ENCODE measurements around the gene C9orf152.

The C9orf152 gene

DNA sequence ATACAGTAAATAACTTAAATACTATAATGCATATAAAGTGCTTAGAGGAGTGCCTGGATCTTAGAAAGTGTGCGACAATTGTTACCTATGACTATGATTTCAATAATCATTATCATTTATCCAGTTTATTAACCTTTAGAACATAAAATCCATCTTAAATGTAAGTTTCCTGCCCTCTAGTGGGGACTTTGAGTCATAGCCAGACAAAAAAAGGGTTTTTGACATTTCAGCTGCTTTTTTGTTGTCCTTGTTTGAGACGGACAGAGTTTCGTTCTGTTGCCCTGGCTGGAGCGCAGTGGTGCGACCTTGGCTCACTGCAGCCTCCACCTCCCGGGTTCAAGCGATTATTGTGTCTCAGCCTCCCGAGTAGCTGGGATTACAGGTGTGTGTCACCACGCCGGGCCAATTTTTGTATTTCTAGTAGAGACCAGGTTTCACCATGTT is 9.7 kb upstream of the C9orf152 start:
- TF ChIP-seq, protein P1, sequence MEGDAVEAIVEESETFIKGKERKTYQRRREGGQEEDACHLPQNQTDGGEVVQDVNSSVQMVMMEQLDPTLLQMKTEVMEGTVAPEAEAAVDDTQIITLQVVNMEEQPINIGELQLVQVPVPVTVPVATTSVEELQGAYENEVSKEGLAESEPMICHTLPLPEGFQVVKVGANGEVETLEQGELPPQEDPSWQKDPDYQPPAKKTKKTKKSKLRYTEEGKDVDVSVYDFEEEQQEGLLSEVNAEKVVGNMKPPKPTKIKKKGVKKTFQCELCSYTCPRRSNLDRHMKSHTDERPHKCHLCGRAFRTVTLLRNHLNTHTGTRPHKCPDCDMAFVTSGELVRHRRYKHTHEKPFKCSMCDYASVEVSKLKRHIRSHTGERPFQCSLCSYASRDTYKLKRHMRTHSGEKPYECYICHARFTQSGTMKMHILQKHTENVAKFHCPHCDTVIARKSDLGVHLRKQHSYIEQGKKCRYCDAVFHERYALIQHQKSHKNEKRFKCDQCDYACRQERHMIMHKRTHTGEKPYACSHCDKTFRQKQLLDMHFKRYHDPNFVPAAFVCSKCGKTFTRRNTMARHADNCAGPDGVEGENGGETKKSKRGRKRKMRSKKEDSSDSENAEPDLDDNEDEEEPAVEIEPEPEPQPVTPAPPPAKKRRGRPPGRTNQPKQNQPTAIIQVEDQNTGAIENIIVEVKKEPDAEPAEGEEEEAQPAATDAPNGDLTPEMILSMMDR (IDR thresholded peaks at IDR 0.05; ENCODE audit: poor library complexity, severe bottlenecking): peak; percentile 83
- H3K27ac ChIP-seq (ENCODE audit: poor library complexity, severe bottlenecking): no peak overlapping the region
- no peaks in the 10 kb centered on the region for H3K36me3 ChIP-seq (ENCODE audit: low read depth)
- H3K9me3 ChIP-seq (ENCODE audit: severe bottlenecking): no peaks in the 10 kb centered on the region
- no peaks in the 10 kb centered on the region for H3K27me3 ChIP-seq (ENCODE audit: insufficient read depth, poor library complexity, severe bottlenecking)
- ATAC-seq (ENCODE audit: low read depth) (no peak), DNase-seq (ENCODE audit: low spot score) (no peak)
- no peaks in the 10 kb centered on the region for H3K4me1 ChIP-seq (ENCODE audit: insufficient read depth, poor library complexity, severe bottlenecking)
- no peak overlapping the region for H3K4me3 ChIP-seq (ENCODE audit: severe bottlenecking)

GRCh38 chr9:110214586-110215355 is 6.8 kb upstream of the C9orf152 start:
- no peak overlapping the region for H3K27ac ChIP-seq (ENCODE audit: poor library complexity, severe bottlenecking)
- no peaks in the 10 kb centered on the region for H3K27me3 ChIP-seq (ENCODE audit: insufficient read depth, poor library complexity, severe bottlenecking)
- no peaks in the 10 kb centered on the region for H3K9me3 ChIP-seq (ENCODE audit: severe bottlenecking)
- TF ChIP-seq, protein P1 (IDR thresholded peaks at IDR 0.05; ENCODE audit: poor library complexity, severe bottlenecking): no peak
- DNase-seq (ENCODE audit: low spot score): no peak
- H3K36me3 ChIP-seq (ENCODE audit: low read depth): no peaks in the 10 kb centered on the region
- no peaks in the 10 kb centered on the region for H3K4me1 ChIP-seq (ENCODE audit: insufficient read depth, poor library complexity, severe bottlenecking)
- H3K4me3 ChIP-seq (ENCODE audit: severe bottlenecking): no peak overlapping the region
- ATAC-seq (ENCODE audit: low read depth): no peak

DNA sequence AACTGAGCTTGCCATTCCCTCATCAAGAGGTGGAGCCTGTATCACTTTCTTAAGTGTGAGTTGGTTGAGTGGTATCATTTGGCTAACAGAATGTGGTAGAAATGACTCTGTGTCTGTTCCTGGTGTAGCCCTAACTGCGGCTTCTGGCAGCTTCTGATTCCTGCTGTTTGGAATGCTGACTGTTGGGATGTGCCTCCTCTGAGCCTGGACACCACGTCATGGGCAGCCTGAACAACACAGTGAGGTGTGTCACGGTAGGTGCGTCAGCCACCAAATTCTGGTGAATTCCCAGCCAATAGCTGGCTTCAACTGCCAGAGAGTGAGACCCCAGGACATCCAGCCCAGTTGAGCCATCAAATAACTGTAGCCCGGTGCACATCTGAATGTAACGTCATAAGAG is 6.1 kb upstream of the C9orf152 start:
- Histone ChIP-seq H3K27me3 (ENCODE audit: insufficient read depth, poor library complexity, severe bottlenecking) (no peaks in the 10 kb centered on the region), H3K4me3 (ENCODE audit: severe bottlenecking) (no peak overlapping the region), H3K27ac (ENCODE audit: poor library complexity, severe bottlenecking) (no peak overlapping the region), H3K36me3 (ENCODE audit: low read depth) (no peaks in the 10 kb centered on the region), H3K9me3 (ENCODE audit: severe bottlenecking) (no peaks in the 10 kb centered on the region), H3K4me1 (ENCODE audit: insufficient read depth, poor library complexity, severe bottlenecking) (no peaks in the 10 kb centered on the region)
- TF ChIP-seq, protein P1 (IDR thresholded peaks at IDR 0.05; ENCODE audit: poor library complexity, severe bottlenecking): no peak
- DNase-seq (ENCODE audit: low spot score): no peak
- no peak for ATAC-seq (ENCODE audit: low read depth)

DNA sequence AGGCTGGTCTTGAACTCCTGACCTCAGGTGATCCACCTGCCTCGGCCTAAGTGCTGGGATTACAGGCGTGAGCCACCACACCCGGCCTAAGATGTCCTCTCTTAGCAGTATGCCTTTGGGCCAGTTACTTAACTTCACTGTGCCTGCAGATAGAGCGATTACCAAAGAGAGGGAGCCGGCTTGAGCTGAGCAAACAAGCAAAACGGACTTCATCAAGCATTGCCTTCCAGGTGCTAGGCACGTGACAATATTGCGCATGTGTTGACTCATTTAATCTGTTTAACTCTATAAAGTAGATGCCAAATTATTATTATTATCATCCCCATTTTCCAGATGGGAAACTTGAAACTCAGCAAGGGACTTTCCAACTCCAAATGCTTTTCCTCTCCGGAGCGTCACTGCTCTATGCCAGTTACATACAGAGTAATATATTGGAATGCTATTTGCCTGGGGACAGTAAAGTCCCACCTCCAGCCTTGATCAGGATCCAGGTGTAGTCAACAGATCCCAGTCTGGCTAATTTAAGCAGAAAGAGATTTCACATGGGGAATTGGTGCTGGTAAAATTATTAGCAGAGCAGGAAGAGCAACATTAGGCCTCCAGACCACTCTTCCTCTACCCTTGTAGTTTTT is 5.6 kb upstream of the C9orf152 start:
- no peak overlapping the region for H3K4me3 ChIP-seq (ENCODE audit: severe bottlenecking)
- TF ChIP-seq, protein P1 (IDR thresholded peaks at IDR 0.05; ENCODE audit: poor library complexity, severe bottlenecking): no peak
- no peak for DNase-seq (ENCODE audit: low spot score)
- no peaks in the 10 kb centered on the region for H3K4me1 ChIP-seq (ENCODE audit: insufficient read depth, poor library complexity, severe bottlenecking)
- ATAC-seq (ENCODE audit: low read depth): no peak
- H3K27me3 ChIP-seq (ENCODE audit: insufficient read depth, poor library complexity, severe bottlenecking): no peaks in the 10 kb centered on the region
- no peaks in the 10 kb centered on the region for H3K36me3 ChIP-seq (ENCODE audit: low read depth)
- no peak overlapping the region for H3K27ac ChIP-seq (ENCODE audit: poor library complexity, severe bottlenecking)
- H3K9me3 ChIP-seq (ENCODE audit: severe bottlenecking): no peaks in the 10 kb centered on the region

All from RWPE2 (cell line).